GM21619 (cell line): ENCODE measurements around the gene PLSCR3.

Experiments used
- ATAC-seq: cut with Tn5 transposase; IDR thresholded peaks from one replicate; pipeline ENCODE4 v1.9.1; 2021; ENCODE audit not compliant: unreplicated experiment

PLSCR3 gene

GRCh38 chr17:7394452-7395191 is at the start of gene PLSCR3:
Gene PLSCR3 (minus strand): TSS chr17:7394525. CDS start chr17:7394110, 415 bp downstream.
- peak; percentile 75 for ATAC-seq

DNA sequence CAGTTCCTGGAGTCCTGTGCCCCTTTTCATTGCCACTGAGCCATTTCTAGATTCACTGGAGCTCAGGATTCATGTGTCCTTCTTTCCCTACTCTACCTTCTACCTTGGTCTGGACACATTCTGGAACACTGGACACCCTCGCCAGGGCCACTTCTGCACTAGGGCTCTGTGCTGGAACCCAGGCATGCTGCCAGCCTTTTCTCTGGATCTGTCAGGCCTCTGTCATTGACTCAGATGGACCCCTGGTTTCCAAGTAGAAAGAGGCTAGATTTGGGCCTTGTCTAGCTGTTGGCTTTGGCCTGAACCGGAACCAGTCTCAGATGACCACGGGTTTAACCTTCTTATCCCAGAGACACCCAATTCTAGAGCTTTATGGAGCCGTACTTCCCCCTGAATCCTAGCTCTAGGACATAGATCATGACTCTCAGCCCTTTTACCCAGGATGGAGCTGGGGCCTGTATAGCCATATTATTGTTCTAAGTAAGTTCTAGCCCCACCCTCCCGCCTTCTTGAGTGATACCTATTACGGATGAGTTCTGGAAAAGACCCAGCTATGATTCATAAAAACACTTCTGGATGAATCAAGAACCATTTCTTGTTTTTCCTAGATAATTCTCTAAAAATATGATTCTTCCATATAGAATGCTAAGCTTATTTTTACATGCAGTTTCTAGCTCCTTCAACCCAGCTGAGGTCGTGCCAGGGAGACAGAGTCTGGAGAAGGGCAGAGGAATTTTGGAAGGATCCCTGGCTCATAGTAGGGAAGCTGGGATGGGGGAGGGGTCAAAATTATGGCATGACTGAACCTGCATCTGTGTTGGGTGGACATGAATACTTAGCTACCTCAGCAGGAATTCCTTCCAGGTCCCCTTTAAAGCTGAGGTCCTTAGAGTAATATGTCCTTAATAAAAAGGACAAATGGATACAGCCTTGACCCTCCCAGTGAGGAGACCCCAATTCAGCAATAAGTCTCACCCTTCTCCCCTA is 49.5 kb upstream of the PLSCR3 start:
- ATAC-seq: no peak

GRCh38 chr17:7442142-7442541 is 47.8 kb upstream of the PLSCR3 start:
- no peak for ATAC-seq

- ATAC-seq: no peak
These were observed 46.9 kb upstream of the PLSCR3 start for GRCh38 chr17:7441266-7441665.

DNA sequence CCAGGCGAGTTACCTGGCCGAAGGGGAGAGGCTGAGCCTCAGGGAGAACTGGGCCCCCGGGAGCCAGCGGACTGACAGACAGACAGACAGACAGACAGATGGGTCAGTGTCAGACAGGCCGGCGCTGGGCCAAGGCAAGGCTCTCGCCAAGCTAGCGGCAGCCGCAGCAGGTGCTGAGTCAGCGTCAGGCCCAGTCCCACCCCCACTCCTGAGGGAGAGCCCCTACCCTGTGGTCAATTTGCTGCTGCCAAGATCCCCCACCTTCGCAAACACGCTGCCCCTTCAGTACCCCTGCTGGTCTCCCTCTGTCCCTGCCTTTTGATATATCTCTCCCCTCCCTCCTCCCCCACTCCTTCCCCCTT is 46.5 kb upstream of the PLSCR3 start:
- ATAC-seq: no peak

DNA sequence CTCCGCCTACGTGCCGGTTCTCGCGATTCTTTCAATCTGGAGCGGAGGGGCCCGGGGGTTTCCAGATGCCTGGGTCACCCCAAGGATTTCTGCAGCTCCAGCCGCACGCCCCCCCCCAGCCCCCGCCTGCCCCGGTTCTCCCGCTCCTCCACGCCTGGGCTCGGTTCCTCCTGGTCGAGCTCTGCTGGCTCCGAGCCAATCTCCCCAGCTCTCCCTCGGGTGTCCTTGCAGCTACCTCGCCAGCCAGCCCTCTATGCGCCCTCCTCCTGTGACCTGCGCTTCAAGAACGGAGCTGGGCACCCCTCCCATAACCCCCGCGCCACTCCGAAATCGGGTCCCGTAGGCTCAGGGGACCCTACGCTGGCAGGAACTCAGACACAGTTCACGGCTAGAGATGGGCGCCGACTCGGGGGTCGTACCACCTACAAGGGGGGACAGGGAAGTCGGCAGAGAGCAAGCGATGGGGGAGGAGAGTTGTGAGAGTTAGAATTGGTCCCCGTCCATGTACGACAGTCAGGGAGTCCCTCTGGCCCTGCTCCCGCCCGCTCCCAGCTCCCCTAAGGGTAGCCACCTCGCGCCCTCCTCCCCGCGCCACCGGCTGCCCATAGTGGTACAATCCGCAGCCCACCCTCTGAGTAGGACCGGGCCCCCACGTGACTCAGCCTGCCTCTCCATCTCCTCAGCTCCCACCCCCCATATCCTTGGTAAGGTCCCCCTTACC is 45.9 kb upstream of the PLSCR3 start:
- no peak for ATAC-seq

GRCh38 chr17:7439462-7440112 is 45.3 kb upstream of the PLSCR3 start, which contains the start of gene FGF11:
Gene FGF11 (plus strand): TSS chr17:7439512. CDS start chr17:7439621, 109 bp downstream.
- no peak for ATAC-seq

DNA sequence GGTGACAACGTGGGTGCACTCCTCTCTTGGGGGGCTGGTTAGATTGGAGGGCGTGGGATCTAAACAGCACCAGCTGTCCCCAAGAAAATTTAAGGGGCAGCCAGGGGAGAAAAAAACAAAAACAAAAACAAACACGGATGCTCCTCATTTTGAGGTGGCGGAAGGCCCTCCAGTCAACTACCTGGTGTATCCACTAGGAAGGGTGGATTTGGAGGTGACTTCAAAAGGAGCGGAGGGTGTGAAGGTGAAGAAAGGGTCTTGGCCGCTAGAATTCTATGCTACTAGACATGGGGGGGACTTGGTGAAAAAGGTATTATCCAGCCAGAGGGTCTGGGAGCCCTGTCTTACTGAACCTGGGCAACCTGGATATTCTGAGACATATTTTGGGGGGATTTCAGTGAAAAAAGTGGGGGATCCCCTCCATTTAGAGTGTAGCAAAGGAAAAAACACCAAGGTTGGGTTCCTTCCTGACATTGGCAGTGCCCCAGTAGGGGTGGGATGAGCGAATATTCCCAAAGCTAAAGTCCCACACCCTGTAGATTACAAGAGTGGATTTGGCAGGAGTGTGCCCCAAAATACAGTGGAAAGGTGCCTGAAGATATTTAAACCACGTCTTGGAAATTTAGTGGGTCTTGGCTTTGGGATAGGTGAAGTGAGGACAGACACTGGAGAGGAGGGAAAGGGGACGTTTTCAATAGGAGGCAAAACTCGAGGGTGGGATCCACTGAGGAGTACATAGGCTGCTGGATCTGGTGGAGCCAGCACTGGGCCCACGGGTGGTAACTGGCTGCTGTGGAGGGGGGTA is 44.5 kb upstream of the PLSCR3 start:
- ATAC-seq: no peak

- no peak for ATAC-seq
These were observed 43.8 kb upstream of the PLSCR3 start for GRCh38 chr17:7437950-7438614.

GRCh38 chr17:7437369-7437863 is 43.1 kb upstream of the PLSCR3 start:
- ATAC-seq: no peak

DNA sequence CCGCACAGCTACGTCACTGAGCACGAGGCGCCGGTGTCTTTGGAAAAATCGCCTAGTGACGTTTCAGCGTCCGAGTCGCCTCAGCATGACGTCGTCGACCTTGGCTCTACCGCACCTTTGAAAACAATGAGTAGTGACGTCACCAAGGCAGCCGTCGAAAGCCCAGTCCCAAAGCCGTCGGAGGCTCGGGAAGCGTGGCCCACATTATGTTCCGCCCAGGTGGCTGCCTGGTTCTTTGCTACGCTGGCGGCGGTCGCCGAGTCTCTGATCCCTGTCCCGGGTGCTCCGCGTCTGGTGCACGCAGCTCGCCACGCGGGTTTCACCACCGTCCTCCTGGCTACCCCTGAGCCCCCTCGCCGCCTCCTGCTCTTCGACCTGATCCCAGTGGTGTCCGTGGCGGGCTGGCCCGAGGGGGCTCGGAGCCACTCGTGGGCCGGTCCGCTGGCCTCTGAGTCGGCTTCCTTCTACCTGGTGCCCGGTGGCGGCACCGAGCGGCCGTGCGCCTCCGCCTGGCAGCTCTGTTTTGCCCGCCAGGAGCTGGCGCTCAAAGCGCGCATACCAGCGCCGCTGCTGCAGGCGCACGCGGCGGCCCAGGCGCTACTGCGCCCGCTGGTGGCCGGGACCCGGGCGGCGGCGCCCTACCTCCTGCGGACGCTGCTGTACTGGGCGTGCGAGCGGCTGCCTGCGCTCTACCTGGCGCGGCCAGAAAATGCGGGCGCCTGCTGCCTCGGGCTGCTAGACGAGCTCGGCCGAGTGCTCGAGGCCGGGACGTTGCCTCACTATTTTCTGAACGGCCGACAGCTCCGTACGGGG is 42.4 kb upstream of the PLSCR3 start:
- no peak for ATAC-seq

DNA sequence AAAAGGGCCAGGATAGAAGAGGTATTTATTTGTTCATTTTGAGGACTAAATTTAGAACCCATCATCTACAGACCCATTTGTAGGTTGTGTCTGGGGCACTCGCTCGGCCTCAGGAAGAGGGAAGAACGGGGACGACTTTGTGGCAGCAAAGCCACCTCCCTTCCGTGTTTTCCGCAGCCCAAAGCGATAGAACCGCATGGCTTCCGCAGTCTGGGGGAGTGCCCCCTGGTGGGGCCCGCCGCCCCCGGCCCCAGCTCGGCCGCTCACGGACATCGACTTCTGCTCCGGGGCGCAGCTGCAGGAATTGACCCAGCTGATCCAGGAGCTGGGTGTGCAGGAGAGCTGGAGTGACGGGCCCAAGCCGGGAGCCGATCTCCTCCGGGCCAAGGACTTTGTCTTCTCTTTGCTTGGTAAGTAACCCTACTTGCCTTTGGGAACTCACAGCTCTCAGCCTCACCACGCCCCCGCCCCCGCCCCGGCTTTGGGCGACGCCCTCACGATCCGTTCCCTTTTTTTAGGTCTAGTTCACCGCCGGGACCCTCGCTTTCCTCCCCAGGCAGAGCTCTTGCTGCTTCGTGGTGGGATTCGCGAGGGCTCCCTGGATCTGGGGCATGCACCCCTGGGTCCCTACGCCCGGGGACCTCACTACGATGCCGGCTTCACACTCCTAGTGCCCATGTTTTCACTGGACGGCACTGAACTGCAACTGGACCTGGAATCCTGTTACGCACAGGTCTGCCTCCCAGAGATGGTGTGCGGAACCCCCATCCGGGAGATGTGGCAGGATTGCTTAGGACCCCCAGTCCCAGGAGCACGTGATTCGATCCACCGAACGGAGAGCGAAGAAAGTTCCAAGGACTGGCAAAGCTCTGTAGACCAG is 41.6 kb upstream of the PLSCR3 start:
- peak; percentile 19 for ATAC-seq

- no peak for ATAC-seq
These were observed 38.0 kb upstream of the PLSCR3 start for GRCh38 chr17:7432296-7432695.

DNA sequence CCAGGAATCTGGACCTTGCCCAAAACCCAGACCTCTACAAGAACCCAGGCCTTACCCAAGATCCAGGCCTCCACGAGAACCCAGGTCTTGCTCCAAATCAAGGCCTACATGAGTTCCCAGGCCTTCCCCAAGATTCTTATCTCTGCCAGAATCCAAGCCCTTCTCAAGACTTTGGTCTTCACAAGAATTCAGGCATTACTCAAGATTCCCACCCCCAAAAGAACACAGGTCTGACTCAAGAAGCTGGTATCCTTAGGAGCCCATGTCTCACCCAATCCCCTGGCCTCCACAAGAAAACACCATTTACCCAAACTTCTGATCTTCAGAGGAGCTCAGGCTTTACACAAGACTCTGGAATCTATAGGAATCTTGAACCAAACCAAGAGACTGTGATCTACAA is 36.9 kb upstream of the PLSCR3 start:
- no peak for ATAC-seq

DNA sequence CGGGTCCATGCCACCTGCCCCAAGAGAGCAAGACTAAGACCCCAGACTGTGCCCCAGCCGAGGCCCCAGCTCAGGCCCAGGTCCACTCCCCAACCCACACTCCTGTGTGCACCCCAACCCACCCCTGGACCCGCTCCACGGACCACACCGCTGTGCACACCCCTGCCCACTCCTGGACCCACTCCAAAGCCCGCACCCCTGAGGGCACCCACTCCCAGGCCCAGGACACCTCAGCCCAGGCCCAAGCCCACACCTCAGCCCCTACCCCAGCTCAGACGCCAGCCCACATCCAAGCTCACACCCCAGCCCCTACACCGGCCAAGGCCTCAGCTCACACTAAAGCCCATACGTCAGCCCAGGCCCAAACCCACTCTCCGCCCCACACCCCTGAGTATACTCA is 35.4 kb upstream of the PLSCR3 start:
- no peak for ATAC-seq

DNA sequence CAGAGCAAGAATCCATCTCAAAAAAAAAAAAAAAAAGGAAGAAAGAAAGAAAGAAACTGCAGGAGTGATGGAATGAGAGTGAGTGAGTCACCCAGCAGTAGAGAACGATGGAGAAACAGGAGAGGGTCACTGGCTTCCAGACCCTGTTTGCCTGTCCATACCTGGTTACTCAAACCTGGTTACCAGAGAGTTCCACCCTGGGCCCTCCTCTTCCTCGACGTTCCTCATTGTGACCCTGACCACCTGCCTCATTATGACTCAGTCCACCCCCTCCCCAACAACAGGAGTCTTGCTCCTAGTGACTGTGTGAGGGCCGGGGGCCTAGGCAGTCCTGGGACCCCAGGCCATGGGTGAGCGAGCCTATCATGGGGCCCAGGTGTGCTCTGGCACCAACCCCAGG is 34.2 kb upstream of the PLSCR3 start, which contains the start of gene SPEM3:
SPEM3 (plus strand) TSS at position 301 of the 400 bp plus-strand sequence; CDS start at position 347, 46 bp downstream.
- ATAC-seq: no peak

DNA sequence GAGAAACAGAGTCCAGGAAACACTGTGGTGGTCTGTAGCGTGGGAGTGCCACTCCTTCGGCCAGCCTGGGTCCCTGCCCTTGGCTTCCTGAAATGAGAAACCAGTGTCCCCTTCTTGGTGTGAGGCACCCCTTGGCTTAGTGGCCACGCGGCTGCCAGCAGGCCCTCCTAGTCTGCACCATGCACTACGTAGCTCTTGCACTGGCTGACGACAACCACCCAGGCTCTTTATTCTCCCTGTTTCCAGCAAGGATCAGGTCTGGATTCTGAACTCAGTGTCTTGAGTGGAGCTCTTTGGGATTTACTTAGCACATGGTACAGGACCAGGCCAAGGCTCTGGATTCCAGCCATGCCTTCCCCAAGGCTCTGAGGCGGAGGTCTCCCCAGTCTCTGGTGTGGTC is 33.2 kb upstream of the PLSCR3 start:
- ATAC-seq: no peak
